Measurements from ENCODE around the gene SCEL. TPM values are rescaled to one million over a fixed set of nuclear protein-coding genes. Genes with fewer than 3 reads are reported as not detected.
"Not testable (repeated sequence)": the region's sequence is repeated elsewhere in the genome, so short reads cannot be mapped to it uniquely, and the experiment has no call there.

SCEL gene
- total RNA-seq, 2 experiments from 2014 or later, result not detected

GRCh38 chr13:77628170-77628569 lies 92.7 kb downstream of the SCEL start:
- H3K27ac Mint-ChIP-seq, result no peak overlapping the region

DNA sequence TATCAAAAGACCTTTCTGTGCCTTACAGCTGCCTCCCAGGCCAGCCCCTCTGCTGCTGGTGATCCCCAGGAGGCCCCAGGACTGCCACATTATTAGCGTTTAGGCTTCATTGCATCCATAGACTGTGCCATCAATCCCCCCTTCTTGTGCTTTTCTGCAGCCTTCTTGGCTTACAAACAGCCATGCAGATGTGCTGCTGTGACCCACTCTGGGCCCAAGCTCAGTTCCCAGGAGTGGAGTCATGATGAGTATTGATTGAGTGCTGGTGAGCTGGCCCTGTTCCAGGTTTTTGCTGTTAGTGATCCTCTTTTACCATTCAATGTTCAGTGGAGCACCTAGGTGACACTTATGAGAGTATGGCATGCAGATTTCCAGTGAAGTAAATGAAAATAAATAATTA lies 102.1 kb downstream of the SCEL start:
- Mint-ChIP-seq H3K27me3 (no peaks in the 10 kb centered on the region), H3K36me3 (no peaks in the 10 kb centered on the region), H3K4me1 (no peaks in the 10 kb centered on the region), H3K4me3 (no peak overlapping the region), H3K27ac (no peak overlapping the region), H3K9me3 (no peaks in the 10 kb centered on the region)
- no peak for DNase-seq

More at GRCh38 chr13:77628170-77628569, 92.7 kb downstream of the SCEL start:
- no peaks in the 10 kb centered on the region for H3K27me3 Mint-ChIP-seq
- no peak overlapping the region for H3K4me3 Mint-ChIP-seq
- no peaks in the 10 kb centered on the region for H3K36me3 Mint-ChIP-seq
- H3K4me1 Mint-ChIP-seq, result no peaks in the 10 kb centered on the region
- no peaks in the 10 kb centered on the region for H3K9me3 Mint-ChIP-seq
- no peak for DNase-seq

- no peak overlapping the region for H3K4me3 Mint-ChIP-seq
- H3K9me3 Mint-ChIP-seq, result peaks cover 6% of the 10 kb centered on the region
- no peaks in the 10 kb centered on the region for H3K4me1 Mint-ChIP-seq
- peaks cover 5% of the 10 kb centered on the region for H3K27me3 Mint-ChIP-seq
- H3K36me3 Mint-ChIP-seq, result no peaks in the 10 kb centered on the region
- H3K27ac Mint-ChIP-seq, result no peak overlapping the region
- no peak for DNase-seq
Observed at GRCh38 chr13:77650409-77650808, 114.9 kb downstream of the SCEL start.

DNA sequence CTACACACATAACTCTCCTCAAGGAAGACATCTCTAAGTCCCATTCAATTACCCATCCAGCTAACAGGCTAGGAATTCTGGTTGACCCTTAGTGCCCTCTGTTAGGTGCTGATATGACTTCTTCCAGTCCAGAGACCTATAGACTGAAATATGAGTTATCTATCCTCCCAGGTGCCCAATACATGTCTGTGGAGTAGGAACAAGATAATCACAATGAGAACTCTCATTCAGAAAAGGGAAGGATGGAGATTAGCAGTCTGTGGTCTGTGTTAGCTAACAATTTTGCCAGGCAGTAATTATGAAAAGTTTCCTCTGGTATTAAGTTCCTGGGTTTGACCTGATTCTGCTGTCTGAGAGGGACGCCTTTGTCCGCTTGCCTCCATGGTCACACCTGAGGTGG lies 117.8 kb downstream of the SCEL start:
- Mint-ChIP-seq H3K9me3 (peaks cover 6% of the 10 kb centered on the region), H3K4me3 (no peak overlapping the region), H3K27me3 (no peaks in the 10 kb centered on the region), H3K27ac (no peak overlapping the region), H3K4me1 (no peaks in the 10 kb centered on the region), H3K36me3 (no peaks in the 10 kb centered on the region)
- DNase-seq, result no peak

DNA sequence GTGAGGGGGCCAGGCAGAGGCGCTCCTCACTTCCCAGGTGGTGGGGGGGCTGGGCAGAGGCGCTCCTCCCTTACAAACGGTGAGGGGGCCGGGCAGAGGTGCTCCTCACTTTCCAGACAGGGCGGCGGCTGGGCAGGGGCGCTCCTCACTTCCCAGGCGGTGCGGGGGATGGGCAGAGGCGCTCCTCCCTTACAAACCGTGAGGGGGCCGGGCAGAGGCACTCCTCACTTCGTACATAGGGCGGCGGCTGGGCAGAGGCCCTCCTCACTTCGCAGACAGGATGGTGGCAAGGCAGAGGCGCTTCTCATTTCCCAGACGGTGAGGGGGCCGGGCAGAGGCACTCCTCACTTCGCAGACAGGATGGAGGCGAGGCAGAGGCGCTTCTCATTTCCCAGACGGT lies 124.5 kb downstream of the SCEL start:
- H3K4me3 Mint-ChIP-seq, H3K36me3 Mint-ChIP-seq, H3K27ac Mint-ChIP-seq, H3K9me3 Mint-ChIP-seq, H3K4me1 Mint-ChIP-seq, H3K27me3 Mint-ChIP-seq, DNase-seq: not testable (repeated sequence)

DNA sequence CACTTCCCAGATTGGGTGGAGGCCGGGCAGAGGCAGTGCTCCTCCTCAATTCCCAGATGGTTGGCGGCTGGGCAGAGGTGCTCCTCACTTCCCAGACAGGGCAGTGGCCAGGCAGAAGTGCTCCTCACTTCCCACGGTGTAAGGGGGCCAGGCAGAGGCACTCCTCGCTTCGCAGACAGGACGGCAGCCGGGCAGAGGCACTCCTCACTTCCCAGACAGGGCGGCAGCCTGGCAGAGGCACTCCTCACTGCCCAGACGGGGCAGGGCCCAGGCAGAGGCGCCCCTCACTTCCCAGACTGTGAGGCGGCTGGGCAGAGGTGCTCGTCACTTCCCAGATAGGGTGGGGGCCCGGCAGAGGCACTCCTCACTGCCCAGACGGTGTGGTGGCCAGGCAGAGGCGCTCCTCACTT lies 125.3 kb downstream of the SCEL start:
- H3K27ac Mint-ChIP-seq, result no peak overlapping the region
- no peaks in the 10 kb centered on the region for H3K9me3 Mint-ChIP-seq
- no peaks in the 10 kb centered on the region for H3K27me3 Mint-ChIP-seq
- DNase-seq, result no peak
- H3K4me1 Mint-ChIP-seq, result no peaks in the 10 kb centered on the region
- no peak overlapping the region for H3K4me3 Mint-ChIP-seq
- no peaks in the 10 kb centered on the region for H3K36me3 Mint-ChIP-seq

- not testable (repeated sequence) for H3K9me3 Mint-ChIP-seq, H3K4me1 Mint-ChIP-seq, H3K27ac Mint-ChIP-seq, H3K4me3 Mint-ChIP-seq, DNase-seq, H3K36me3 Mint-ChIP-seq
- H3K27me3 Mint-ChIP-seq, result peaks cover 11% of the 10 kb centered on the region
Observed at GRCh38 chr13:77662301-77662700, 126.8 kb downstream of the SCEL start.

- not testable (repeated sequence) for DNase-seq, H3K9me3 Mint-ChIP-seq, H3K36me3 Mint-ChIP-seq, H3K27ac Mint-ChIP-seq, H3K4me3 Mint-ChIP-seq, H3K4me1 Mint-ChIP-seq
- H3K27me3 Mint-ChIP-seq, result peaks cover 12% of the 10 kb centered on the region
Observed at GRCh38 chr13:77662831-77663230, 127.3 kb downstream of the SCEL start.

- H3K4me1 Mint-ChIP-seq, result peaks cover 7% of the 10 kb centered on the region
- H3K27ac Mint-ChIP-seq, result no peak overlapping the region
- H3K36me3 Mint-ChIP-seq, result no peaks in the 10 kb centered on the region
- peaks cover 57% of the 10 kb centered on the region for H3K27me3 Mint-ChIP-seq
- no peak overlapping the region for H3K4me3 Mint-ChIP-seq
- no peak for DNase-seq
- peaks cover 2% of the 10 kb centered on the region for H3K9me3 Mint-ChIP-seq
Observed at GRCh38 chr13:77674852-77675251, 139.3 kb downstream of the SCEL start.

- H3K9me3 Mint-ChIP-seq, result peaks cover 2% of the 10 kb centered on the region
- H3K27me3 Mint-ChIP-seq, result peaks cover 39% of the 10 kb centered on the region
- H3K36me3 Mint-ChIP-seq, result no peaks in the 10 kb centered on the region
- no peaks in the 10 kb centered on the region for H3K4me1 Mint-ChIP-seq
- DNase-seq, result no peak
- H3K27ac Mint-ChIP-seq, result no peak overlapping the region
- no peak overlapping the region for H3K4me3 Mint-ChIP-seq
Observed at GRCh38 chr13:77678691-77679235, 143.3 kb downstream of the SCEL start.

DNA sequence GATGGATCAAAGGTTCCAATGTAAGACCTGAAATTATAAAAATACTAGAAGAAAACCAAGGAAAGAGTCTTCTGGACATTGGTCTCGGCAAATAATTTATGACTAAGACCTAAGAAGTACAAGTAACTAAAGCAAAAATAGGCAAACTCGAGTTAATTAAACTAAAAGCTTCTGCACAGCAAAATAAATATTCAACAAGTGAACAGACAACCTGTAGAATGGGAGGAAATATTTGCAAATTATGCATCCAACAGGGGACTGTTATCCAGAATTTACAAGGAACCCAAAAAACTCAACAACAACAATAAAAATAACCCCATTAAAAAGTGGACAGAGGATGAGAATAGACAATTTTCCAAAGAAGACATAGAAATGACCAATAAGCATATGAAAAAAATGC lies 152.3 kb downstream of the SCEL start:
- no peaks in the 10 kb centered on the region for H3K27me3 Mint-ChIP-seq
- no peak overlapping the region for H3K27ac Mint-ChIP-seq
- peaks cover 5% of the 10 kb centered on the region for H3K9me3 Mint-ChIP-seq
- no peak for DNase-seq
- no peaks in the 10 kb centered on the region for H3K4me1 Mint-ChIP-seq
- H3K36me3 Mint-ChIP-seq, result no peaks in the 10 kb centered on the region
- H3K4me3 Mint-ChIP-seq, result no peak overlapping the region

DNA sequence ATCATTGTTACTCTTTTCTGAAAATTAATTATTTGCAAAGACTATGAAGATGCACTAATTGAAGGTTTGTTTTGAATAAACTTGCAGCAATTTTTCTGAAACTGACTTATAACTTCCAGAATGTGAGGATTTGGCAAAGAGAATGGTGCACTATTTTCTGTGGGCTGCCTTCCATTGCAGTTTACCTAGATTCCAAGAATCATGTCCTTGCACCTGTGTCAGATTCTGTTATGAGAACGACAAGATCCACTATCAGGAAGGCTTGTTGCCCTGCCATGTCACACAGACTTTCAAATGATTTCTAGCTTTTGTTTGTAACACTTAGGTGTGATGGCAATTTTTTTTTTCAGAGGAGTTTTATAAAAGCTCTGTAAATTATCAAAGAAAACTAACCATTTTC lies 156.4 kb downstream of the SCEL start:
- H3K9me3 Mint-ChIP-seq, result no peaks in the 10 kb centered on the region
- no peak for DNase-seq
- H3K4me3 Mint-ChIP-seq, result no peak overlapping the region
- peaks cover 4% of the 10 kb centered on the region for H3K27me3 Mint-ChIP-seq
- H3K4me1 Mint-ChIP-seq, result peaks cover 15% of the 10 kb centered on the region
- no peaks in the 10 kb centered on the region for H3K36me3 Mint-ChIP-seq
- no peak overlapping the region for H3K27ac Mint-ChIP-seq

- Mint-ChIP-seq H3K27me3 (peaks cover 4% of the 10 kb centered on the region), H3K9me3 (no peaks in the 10 kb centered on the region), H3K27ac (no peak overlapping the region), H3K36me3 (no peaks in the 10 kb centered on the region), H3K4me1 (peaks cover 18% of the 10 kb centered on the region), H3K4me3 (no peak overlapping the region)
- DNase-seq, result no peak
Observed at GRCh38 chr13:77692746-77693448, 157.4 kb downstream of the SCEL start.

DNA sequence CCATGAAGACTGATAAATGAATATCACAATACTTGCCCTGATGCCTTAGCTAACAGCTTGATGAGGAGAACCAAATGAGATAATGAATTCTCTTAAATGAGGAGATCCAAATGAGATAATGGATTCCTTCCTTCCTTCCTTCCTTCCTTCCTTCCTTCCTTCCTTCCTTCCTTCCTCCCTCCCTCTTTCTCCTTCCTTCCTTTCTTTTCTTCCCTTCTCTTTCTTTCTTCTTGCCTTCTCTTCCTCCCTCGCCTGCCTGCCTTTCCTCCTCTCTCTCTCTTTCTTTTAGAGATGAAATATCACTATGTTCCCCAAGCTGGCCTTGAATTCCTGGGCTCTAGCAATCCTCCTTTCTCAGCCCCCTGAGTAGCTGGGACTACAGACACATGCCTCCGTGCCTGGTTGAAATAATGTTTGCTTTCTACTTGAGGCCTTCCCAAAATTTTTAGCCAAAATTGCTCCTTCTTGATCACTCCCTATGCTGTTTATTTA lies 158.0 kb downstream of the SCEL start:
- no peak overlapping the region for H3K4me3 Mint-ChIP-seq

More for the DNA sequence above, 158.0 kb downstream of the SCEL start:
- Mint-ChIP-seq H3K9me3 (no peaks in the 10 kb centered on the region), H3K4me1 (peaks cover 18% of the 10 kb centered on the region), H3K27ac (no peak overlapping the region), H3K36me3 (no peaks in the 10 kb centered on the region), H3K27me3 (peaks cover 4% of the 10 kb centered on the region)
- DNase-seq, result no peak

All from activated naive CD8-positive, alpha-beta T cell treated with anti-CD3 and anti-CD28 coated beads for 36 hours (primary cell).